SU-DHL-6 (cell line): ENCODE data around the gene TBX5.

ENCODE experiments used
- EZH2phosphoT487 ChIP-seq: fragments of 200-600 bp; sonication (generic), shearing (Covaris generic); conservative IDR thresholded peaks from 2 replicates; pipeline ENCODE4 v1.6.1; 2018; ENCODE audit warnings: mild to moderate bottlenecking, antibody characterized with exemption, low read length, moderate library complexity, mixed read lengths
- TF ChIP-seq, protein P1 (sequence below): fragments of 200-600 bp; sonication (generic); IDR thresholded peaks from one replicate; pipeline ENCODE4 v1.5.1; 2017; ENCODE audit warnings: antibody characterized with exemption, mild to moderate bottlenecking, low read length, moderate library complexity; ENCODE audit not compliant: insufficient read depth, poor library complexity, severe bottlenecking

DNA sequence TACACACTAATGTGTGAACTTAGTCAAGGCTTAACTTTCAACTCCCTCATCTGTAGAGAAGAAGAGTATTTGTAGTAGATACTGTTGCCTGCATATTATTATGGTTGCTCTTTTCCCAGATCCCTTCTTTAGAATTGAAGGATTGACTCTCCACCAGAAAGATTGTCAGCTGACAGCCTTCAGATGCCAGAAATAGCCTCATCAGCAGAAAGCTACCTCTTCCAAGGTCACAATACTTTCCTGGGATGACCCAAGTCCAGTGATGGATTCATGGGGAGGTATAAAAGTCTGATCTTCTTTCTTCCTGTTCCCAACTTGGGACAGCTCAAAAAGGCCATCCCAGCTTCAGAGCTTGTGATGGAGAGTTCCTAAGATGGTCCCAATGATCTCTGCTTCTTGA, 78.2 kb downstream of the TBX5 start:
- TF ChIP-seq, protein P1, sequence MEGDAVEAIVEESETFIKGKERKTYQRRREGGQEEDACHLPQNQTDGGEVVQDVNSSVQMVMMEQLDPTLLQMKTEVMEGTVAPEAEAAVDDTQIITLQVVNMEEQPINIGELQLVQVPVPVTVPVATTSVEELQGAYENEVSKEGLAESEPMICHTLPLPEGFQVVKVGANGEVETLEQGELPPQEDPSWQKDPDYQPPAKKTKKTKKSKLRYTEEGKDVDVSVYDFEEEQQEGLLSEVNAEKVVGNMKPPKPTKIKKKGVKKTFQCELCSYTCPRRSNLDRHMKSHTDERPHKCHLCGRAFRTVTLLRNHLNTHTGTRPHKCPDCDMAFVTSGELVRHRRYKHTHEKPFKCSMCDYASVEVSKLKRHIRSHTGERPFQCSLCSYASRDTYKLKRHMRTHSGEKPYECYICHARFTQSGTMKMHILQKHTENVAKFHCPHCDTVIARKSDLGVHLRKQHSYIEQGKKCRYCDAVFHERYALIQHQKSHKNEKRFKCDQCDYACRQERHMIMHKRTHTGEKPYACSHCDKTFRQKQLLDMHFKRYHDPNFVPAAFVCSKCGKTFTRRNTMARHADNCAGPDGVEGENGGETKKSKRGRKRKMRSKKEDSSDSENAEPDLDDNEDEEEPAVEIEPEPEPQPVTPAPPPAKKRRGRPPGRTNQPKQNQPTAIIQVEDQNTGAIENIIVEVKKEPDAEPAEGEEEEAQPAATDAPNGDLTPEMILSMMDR, result no peak
- no peak for TF ChIP-seq EZH2phosphoT487
